ENCODE measurements around the gene SEZ6.

SEZ6 gene

GRCh38 chr17:29039764-29040598 lies 34.1 kb upstream of the SEZ6 start:
- DNase-seq, result no peak

GRCh38 chr17:29038085-29038795 lies 32.4 kb upstream of the SEZ6 start:
- H3K27me3 Mint-ChIP-seq (ENCODE audit: low read depth, poor library complexity), result peaks cover 26% of the 10 kb centered on the region
- no peak overlapping the region for H3K27ac Mint-ChIP-seq
- no peak for DNase-seq
- H3K4me1 Mint-ChIP-seq, result peaks cover 15% of the 10 kb centered on the region
- no peak overlapping the region for H3K4me3 Mint-ChIP-seq
- H3K9me3 Mint-ChIP-seq, result peaks cover 29% of the 10 kb centered on the region
- H3K36me3 Mint-ChIP-seq (ENCODE audit: low read depth), result peaks cover 4% of the 10 kb centered on the region
- TF ChIP-seq, protein P1, sequence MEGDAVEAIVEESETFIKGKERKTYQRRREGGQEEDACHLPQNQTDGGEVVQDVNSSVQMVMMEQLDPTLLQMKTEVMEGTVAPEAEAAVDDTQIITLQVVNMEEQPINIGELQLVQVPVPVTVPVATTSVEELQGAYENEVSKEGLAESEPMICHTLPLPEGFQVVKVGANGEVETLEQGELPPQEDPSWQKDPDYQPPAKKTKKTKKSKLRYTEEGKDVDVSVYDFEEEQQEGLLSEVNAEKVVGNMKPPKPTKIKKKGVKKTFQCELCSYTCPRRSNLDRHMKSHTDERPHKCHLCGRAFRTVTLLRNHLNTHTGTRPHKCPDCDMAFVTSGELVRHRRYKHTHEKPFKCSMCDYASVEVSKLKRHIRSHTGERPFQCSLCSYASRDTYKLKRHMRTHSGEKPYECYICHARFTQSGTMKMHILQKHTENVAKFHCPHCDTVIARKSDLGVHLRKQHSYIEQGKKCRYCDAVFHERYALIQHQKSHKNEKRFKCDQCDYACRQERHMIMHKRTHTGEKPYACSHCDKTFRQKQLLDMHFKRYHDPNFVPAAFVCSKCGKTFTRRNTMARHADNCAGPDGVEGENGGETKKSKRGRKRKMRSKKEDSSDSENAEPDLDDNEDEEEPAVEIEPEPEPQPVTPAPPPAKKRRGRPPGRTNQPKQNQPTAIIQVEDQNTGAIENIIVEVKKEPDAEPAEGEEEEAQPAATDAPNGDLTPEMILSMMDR (IDR thresholded peaks at IDR 0.05), result no peak

More at GRCh38 chr17:29039764-29040598, 34.1 kb upstream of the SEZ6 start:
- Mint-ChIP-seq H3K4me3 (no peak overlapping the region), H3K27ac (no peak overlapping the region), H3K36me3 (ENCODE audit: low read depth) (peaks cover 4% of the 10 kb centered on the region), H3K4me1 (peaks cover 20% of the 10 kb centered on the region), H3K27me3 (ENCODE audit: low read depth, poor library complexity) (peaks cover 19% of the 10 kb centered on the region), H3K9me3 (peaks cover 11% of the 10 kb centered on the region)
- TF ChIP-seq, protein P1 (IDR thresholded peaks at IDR 0.05), result no peak

- TF ChIP-seq, protein P1 (IDR thresholded peaks at IDR 0.05), result no peak
- Mint-ChIP-seq H3K27me3 (ENCODE audit: low read depth, poor library complexity) (peaks cover 26% of the 10 kb centered on the region), H3K9me3 (peaks cover 34% of the 10 kb centered on the region), H3K36me3 (ENCODE audit: low read depth) (peaks cover 4% of the 10 kb centered on the region), H3K4me1 (peaks cover 13% of the 10 kb centered on the region), H3K27ac (no peak overlapping the region), H3K4me3 (no peak overlapping the region)
- no peak for DNase-seq
These were observed 31.9 kb upstream of the SEZ6 start for GRCh38 chr17:29037739-29038084.

GRCh38 chr17:29036584-29036983 lies 30.8 kb upstream of the SEZ6 start:
- H3K36me3 Mint-ChIP-seq (ENCODE audit: low read depth), result peaks cover 4% of the 10 kb centered on the region
- H3K9me3 Mint-ChIP-seq, result peaks cover 43% of the 10 kb centered on the region
- no peak overlapping the region for H3K27ac Mint-ChIP-seq
- H3K4me1 Mint-ChIP-seq, result peaks cover 16% of the 10 kb centered on the region
- no peak for DNase-seq
- peaks cover 32% of the 10 kb centered on the region for H3K27me3 Mint-ChIP-seq (ENCODE audit: low read depth, poor library complexity)
- TF ChIP-seq, protein P1 (IDR thresholded peaks at IDR 0.05), result no peak
- H3K4me3 Mint-ChIP-seq, result no peak overlapping the region

DNA sequence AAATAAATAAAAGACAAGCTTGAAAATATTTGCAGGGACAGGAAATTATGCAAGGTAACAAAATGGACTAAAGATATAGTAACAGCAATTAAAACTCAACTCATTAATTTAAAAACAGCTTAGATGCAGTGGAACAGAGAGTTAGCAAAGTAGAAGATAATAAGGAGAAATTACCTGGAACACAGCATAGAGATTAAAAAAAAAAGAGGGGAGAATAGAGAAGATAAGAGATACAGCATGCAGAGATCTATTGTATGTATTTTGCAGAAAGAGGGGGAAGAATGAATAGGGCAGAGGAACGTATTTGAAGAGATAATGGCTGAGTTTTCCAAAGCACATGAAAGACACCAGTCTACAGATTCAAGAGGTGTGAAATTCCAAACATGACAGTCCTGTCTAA lies 28.7 kb upstream of the SEZ6 start:
- peaks cover 47% of the 10 kb centered on the region for H3K9me3 Mint-ChIP-seq
- TF ChIP-seq, protein P1 (IDR thresholded peaks at IDR 0.05), result no peak
- peaks cover 4% of the 10 kb centered on the region for H3K36me3 Mint-ChIP-seq (ENCODE audit: low read depth)
- peaks cover 20% of the 10 kb centered on the region for H3K4me1 Mint-ChIP-seq
- no peak overlapping the region for H3K27ac Mint-ChIP-seq
- no peak for DNase-seq
- H3K27me3 Mint-ChIP-seq (ENCODE audit: low read depth, poor library complexity), result peaks cover 28% of the 10 kb centered on the region
- H3K4me3 Mint-ChIP-seq, result no peak overlapping the region

Data from nephron progenitor cell (in vitro differentiated cells).